CD4-positive, alpha-beta T cell treated with Interleukin-17A for 1 hour (primary cell): ENCODE measurements around the gene TASOR2.

ENCODE experiments used
- DNase-seq: peaks from one replicate; pipeline ENCODE4 v3.0.0-alpha.2; 2020

Gene TASOR2, protein sequence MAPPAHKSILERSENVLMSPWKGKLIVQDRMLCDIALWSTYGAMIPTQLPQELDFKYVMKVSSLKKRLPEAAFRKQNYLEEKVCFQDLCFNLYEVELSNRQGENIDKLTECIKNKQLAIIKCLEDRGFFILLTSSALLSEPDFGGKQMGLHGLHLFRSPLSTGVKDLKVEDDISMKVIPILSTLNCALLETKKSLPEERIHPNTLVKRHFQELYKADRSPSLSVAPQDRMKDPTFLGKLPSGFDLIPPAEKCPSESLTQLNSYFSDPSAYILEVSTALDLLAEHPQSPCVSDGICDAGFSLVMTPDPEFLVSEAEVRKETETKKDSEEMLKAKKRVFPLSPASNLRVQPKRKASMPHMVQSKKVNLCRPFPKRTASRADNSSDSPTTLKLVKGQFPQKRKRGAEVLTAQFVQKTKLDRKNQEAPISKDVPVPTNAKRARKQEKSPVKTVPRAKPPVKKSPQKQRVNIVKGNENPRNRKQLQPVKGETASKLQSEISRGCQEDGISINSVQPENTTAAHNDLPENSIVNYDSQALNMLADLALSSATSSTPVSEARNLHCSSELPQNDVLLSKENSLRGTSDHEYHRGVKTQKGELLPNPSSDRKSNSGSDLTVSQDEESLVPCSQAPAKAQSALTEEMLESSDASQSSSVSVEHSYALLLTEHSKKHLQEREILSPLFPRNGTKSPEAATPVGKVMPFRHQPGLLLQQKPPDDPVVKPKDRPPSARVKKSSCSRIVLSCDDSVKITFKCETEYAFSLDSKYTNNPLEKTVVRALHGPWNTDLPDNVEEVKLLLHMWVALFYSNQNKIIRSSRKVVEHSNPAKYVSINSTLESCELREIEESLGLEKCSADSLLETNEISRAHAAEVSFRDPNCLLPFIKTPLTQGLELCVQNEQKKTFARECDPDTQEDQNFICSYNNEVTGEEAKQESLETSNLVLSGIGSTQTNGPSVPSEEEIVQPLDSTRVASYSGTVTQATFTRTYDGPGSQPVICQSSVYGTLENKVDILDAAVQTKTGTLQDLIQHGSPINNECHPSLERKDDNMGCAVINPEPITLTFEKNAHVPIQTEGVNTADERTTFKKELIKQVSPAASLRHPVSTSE (N-terminal part only)

DNA sequence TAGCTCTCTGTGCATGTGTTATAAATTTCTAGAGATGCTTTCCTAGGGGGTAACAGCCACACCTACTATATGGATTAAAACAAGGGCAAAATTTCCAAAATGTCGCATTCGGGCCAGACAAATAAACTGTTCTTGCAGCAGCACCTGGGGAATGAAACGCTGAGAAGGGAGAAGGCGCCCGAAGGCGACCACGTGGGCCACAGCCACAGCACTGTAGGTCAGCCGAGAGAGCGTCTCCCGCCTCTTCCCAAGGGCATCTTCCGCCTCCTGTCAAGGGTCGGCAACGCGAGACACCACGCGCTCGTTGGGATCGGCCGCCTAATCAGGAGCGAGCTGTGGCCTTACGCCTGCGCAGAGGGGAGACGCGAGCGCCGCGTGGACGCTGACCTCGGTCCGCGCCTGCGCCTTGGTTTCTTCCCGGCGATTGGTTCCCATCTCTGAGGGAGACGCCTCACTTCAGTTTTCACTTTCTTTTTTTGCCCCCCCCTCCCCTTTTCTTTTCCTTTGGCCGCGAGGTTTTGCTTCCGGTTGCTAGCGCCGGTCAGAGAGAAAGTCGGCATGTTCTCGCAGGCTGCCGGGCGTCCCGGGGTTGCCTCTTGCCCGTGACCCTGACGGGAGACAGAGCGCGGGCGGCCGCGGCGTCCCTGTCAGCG is at the start of gene TASOR2:
TSS of gene TASOR2 (plus strand) at position 521 of the 653 bp plus-strand sequence. CDS start 35,805 bp downstream, outside the sequence.
- peak; percentile 98 for DNase-seq

- DNase-seq: no peak
Observed at GRCh38 chr10:5634918-5635317, 49.7 kb upstream of the TASOR2 start.

GRCh38 chr10:5638494-5638893 is 46.1 kb upstream of the TASOR2 start:
- no peak for DNase-seq

- no peak for DNase-seq
Observed at GRCh38 chr10:5639066-5639465, 45.6 kb upstream of the TASOR2 start.

DNA sequence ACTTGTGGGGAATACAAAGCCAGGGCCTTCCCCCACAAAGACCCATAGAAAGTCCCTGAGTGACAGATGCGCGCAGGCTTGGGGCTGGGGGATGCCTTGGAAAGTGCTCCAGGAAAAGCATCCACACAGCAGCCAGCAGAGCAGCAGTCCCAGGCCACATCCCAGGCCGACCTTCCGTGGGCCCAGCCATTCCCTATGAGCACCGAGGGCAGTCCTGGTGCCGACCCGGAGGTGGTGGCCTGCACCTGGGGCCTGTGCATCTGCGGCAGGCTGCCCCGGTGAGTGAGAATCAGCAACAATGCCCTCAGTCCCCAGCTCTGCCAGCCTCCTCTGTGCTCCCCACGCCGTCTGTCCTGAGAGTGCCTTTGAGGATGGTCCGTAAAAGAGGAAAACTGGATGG is 44.6 kb upstream of the TASOR2 start:
- no peak for DNase-seq

DNA sequence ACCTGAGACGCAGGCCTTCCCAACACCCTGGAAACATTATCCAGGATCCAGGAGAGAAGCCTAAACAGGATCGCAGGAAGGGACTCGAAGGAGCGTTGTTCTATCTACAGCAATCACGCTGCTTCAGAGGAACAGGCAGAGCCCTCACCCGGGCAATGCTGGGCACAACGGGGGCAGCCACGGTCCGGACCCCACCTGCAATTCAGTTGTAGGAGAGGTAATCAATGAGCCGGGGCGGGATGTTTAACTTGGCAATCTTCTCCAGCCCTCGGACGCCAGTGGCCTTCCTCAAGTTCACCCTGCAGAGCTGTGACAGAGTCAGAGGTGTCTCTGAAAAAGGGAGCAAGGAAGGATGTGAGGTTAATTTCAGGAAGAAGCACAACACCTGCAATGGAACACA is 44.1 kb upstream of the TASOR2 start:
- no peak for DNase-seq

DNA sequence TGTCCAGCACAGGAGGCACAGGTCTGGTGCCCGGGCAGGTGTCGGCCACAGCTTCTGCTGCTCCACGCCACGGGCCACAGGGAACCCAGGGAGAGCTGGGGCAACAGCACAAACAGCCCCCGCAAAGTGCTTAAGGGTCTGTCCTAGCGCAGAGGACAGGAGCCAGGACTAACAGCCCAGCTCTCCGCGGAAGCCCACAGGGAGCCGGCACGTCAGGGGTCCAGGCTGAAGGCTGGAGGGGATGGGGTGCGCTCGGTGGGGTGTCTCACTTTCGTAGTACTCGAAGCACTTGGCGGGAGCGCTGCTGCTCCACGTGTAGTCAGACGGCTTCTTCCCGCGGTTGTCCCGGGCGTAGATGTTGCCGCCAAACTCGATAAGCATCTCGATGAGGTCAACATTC is 43.1 kb upstream of the TASOR2 start:
- no peak for DNase-seq

- no peak for DNase-seq
Observed at GRCh38 chr10:5643346-5644067, 41.1 kb upstream of the TASOR2 start.

DNA sequence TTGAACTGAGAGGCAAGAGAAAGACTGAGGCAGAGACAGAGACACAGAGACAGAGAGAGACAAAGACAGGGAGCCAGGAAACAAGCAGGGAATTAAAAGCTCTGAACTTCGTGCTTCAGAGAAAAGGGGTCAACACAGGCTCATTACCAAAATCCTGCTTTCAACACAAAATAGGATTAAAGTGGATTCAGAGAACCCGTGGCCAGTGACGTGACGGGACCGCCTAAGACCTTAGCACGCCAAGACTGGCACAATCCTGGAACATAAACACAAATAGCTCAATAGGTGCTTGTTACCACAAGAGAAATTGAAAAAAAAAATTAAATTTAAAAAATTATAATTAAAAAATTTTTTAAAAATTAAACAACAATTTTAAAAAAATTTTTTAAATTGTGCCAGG is 39.7 kb upstream of the TASOR2 start:
- no peak for DNase-seq

- no peak for DNase-seq
Observed at GRCh38 chr10:5645375-5645774, 39.3 kb upstream of the TASOR2 start.

DNA sequence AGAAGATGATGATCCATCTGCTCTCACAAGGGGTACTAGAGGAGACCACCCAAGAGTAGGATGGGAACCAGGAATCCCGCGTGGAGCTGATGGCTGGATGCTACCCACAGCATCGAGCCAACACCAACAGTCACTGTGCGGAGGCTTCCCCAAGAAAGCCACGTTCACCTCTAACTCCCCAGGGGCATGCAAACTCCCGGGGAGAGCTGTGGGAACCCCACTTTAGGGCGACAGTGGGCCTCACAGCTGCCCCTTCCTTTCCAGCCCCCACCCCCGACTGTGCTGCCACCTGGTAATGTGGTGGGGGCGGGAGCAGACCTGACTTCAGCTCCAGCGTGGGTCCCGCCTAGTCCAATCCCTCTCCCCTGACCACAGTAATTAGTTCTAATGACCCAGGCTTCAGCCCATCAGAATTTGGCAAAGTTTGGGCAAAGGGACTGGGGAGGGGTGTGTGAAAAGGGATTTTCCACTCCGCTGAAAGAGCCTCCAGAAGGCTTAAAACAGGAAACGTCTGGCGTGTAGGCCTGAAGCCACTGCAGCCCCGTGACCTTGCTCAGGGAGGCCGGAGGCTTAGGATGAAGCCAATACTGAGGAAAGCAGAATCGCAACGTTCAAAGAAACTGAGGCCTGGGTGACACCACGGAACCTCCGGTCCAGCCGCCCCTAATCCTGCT is 38.6 kb upstream of the TASOR2 start:
- DNase-seq: no peak

DNA sequence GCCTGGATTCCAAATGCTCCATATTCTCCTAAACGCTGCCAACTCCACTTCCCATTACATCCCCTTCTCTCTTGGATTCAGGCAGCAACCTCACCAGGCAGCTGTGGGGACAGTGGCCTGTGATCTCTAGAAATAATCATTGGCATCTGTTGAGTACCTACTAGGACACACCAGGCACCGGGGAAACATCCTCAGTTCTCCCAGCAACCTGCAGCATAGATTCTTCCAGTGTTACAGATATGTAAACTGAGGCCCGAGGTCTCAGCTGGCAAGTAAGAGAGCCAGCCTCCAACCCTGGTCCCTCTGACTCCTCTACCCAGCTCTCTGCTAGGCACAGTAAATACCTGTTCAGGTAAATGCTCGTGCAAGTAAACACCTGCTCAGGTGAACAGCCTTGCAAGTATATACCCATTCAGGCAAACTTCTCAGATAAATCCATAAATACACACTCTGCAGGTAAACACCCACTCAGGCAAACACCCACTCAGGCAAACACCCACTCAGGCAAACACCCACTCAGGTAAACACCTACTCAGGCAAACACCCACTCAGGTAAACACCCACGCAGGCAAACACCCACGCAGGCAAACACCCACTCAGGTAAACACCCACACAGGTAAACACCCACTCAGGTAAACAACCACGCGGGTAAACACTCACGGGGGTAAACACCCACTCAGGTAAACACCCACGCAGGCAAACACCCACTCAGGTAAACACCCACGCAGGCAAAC is 37.0 kb upstream of the TASOR2 start:
- DNase-seq: no peak

DNA sequence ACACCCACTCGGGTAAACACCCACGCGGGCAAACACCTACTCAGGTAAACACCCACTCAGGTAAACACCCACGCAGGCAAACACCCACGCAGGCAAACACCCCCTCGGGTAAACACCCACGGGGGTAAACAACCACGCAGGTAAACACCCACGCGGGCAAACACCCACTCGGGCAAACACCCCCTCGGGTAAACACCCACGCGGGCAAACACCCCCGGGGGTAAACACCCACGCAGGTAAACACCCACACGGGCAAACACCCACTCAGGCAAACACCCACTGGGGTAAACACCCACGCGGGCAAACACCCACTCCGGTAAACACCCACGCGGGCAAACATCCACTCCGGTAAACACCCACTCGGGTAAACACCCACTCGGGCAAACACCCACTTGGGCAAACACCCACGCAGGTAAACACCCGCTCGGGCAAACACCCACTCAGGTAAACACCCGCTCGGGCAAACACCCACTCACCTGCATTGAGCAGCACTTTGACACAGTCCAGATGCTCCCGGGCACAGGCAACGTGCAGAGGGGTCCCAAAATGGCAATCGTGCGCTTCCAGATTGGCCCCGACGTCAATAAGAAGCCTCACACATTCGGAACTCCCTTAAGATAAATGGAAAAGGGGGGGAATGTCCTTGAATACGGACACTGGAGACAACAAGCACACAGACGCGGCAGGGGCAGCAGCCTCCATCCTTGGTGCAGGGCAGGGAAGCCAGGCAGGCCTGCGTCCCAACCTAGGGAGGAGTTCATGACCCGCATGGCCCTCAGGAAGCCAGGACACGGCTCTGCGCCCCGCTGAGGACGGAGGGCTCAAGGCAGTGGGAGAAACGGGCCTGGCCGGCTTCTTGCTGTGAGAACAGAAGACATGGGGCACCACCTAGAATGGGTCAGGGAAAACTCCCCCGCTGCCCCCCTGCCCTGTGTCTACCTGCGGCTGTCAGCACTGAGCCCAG is 35.9 kb upstream of the TASOR2 start:
- no peak for DNase-seq

GRCh38 chr10:5649746-5650145 is 34.9 kb upstream of the TASOR2 start:
- no peak for DNase-seq

- no peak for DNase-seq
Observed at GRCh38 chr10:5650664-5651387, 33.8 kb upstream of the TASOR2 start.

DNA sequence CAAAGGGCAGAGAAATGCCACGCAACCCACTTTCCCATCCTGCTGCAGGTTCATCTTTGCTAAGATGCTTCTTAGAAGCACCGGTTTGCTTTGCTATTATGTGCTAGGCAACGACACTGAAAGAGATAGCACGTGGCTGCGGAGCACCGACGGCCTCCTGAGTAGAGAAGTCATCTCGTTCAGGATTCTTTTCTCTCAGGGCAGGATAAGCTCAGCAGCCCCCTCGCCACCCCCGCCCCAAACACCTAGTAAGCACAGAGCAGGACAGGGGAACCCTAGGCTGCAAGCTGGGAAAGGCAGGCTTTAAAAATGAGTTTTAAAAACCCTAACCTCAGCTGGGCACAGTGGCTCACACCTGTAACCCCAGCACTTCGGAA is 33.3 kb upstream of the TASOR2 start:
- no peak for DNase-seq

DNA sequence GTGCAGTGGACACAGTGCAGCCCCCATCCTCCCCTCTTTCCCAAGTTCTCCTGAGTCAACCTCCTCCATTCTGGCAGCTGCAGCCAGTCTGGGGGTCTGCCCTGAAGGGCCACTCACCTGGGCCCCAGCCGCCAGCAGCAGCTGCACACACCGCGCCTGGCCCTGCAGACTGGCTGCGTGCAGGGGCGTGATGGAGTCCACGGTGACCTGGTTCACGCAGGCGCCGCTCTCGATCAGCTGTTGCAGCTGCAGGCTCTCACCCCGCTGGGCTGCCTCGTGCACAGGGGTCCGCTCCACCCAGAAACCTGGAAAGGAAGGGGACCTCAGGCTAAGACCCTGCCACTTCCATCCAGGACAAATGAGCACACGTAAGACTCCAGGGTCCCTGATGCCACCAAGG is 31.9 kb upstream of the TASOR2 start:
- no peak for DNase-seq

GRCh38 chr10:5654218-5654755 is 30.4 kb upstream of the TASOR2 start:
- no peak for DNase-seq

- no peak for DNase-seq
Observed at GRCh38 chr10:5655121-5655520, 29.5 kb upstream of the TASOR2 start.
